ENCODE measurements around the gene POLA2.
"Not testable (repeated sequence)": the region's sequence is repeated elsewhere in the genome, so short reads cannot be mapped to it uniquely, and the experiment has no call there.

POLA2 gene

GRCh38 chr11:65243797-65244196 lies 18.0 kb upstream of the POLA2 start:
- DNase-seq: no peak

- DNase-seq: not testable (repeated sequence)
These were observed 16.7 kb upstream of the POLA2 start for GRCh38 chr11:65245046-65245445.

GRCh38 chr11:65246506-65246905 lies 15.3 kb upstream of the POLA2 start:
- DNase-seq: no peak

GRCh38 chr11:65248184-65248710 lies 13.5 kb upstream of the POLA2 start:
- DNase-seq: not testable (repeated sequence)

- no peak for DNase-seq
These were observed 10.3 kb upstream of the POLA2 start for GRCh38 chr11:65251476-65251875.

- DNase-seq: no peak
These were observed 7.0 kb upstream of the POLA2 start for GRCh38 chr11:65254724-65255123.

- no peak for DNase-seq
These were observed 2.8 kb upstream of the POLA2 start for GRCh38 chr11:65258988-65259387.

GRCh38 chr11:65260302-65260701 lies 1.5 kb upstream of the POLA2 start:
- DNase-seq: no peak

GRCh38 chr11:65260756-65261590 lies 789 bp upstream of the POLA2 start:
- DNase-seq: no peak

- DNase-seq: peak; percentile 40
These were observed 569 bp downstream of the POLA2 start for GRCh38 chr11:65262381-65262680.

- DNase-seq: no peak
These were observed 1.0 kb downstream of the POLA2 start for GRCh38 chr11:65262776-65263175.

- DNase-seq: not testable (repeated sequence)
These were observed 3.0 kb downstream of the POLA2 start for GRCh38 chr11:65264747-65265146.

GRCh38 chr11:65266210-65266609 lies 4.4 kb downstream of the POLA2 start:
- no peak for DNase-seq

GRCh38 chr11:65274735-65275682 lies 13.2 kb downstream of the POLA2 start:
- peak; percentile 51 for DNase-seq

GRCh38 chr11:65275906-65276305 lies 14.1 kb downstream of the POLA2 start:
- no peak for DNase-seq

GRCh38 chr11:65277631-65278277 lies 16.0 kb downstream of the POLA2 start:
- no peak for DNase-seq

- no peak for DNase-seq
These were observed 16.6 kb downstream of the POLA2 start for GRCh38 chr11:65278356-65278755.

- no peak for DNase-seq
These were observed 17.5 kb downstream of the POLA2 start for GRCh38 chr11:65279279-65279678.

- peak; percentile 46 for DNase-seq
These were observed 18.1 kb downstream of the POLA2 start for GRCh38 chr11:65279741-65280440.

- no peak for DNase-seq
These were observed 18.9 kb downstream of the POLA2 start for GRCh38 chr11:65280646-65281045.

GRCh38 chr11:65286686-65287085 lies 24.9 kb downstream of the POLA2 start:
- no peak for DNase-seq

GRCh38 chr11:65287601-65288000 lies 25.8 kb downstream of the POLA2 start:
- DNase-seq: no peak
